ENCODE data around the gene RAI14. TPM values are rescaled to one million over a fixed set of nuclear protein-coding genes. Genes with fewer than 3 reads are reported as not detected.

The RAI14 gene
- total RNA-seq, 1 donor from 2014 or later, result 307 TPM

DNA sequence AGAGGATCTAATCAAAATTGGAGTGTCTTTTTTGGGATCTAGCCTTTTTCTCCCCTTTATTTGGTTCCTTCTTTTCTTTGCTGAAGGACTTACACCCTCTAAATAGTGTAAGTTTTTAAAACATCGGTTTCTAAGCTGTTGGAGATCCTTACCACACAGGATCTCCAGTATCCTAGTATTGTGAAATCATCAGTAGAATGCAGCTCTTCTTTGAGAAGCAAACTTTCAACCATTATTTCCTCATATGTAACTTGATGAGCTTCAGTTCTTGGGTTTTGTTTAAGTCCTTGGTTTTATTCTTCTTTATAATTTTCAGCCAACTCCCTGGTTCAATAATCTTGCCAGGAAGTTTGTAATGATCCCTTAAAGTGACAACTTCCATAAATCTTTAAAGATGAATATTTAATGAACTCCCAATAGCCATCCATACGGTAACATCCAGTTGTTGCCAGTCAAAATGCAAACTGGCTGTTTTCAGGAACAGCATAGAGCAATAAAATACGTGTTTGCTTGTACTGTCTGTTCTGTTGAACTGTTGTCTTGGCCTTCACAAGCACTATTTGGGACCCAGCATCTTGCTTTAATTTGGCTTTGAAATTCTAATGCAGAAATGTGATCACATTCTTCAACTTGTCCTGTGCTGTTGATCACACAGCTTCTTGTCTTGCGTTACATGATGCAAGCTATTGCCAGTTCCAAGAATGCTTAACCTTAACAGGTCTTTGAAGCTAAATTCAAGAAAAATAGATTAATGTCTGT is 148.0 kb downstream of the RAI14 start:
- Mint-ChIP-seq H3K9me3 (ENCODE audit: unreplicated experiment) (no peaks in the 10 kb centered on the region), H3K27ac (ENCODE audit: unreplicated experiment) (no peak overlapping the region), H3K36me3 (ENCODE audit: low read depth, unreplicated experiment) (peaks cover 47% of the 10 kb centered on the region), H3K27me3 (ENCODE audit: low read depth, unreplicated experiment) (no peaks in the 10 kb centered on the region), H3K4me1 (ENCODE audit: low read depth, unreplicated experiment) (no peaks in the 10 kb centered on the region), H3K4me3 (ENCODE audit: unreplicated experiment) (no peak overlapping the region)
- H3K27ac ChIP-seq (ENCODE audit: low read depth, low read length), result no peak overlapping the region
- TF ChIP-seq, protein P1, sequence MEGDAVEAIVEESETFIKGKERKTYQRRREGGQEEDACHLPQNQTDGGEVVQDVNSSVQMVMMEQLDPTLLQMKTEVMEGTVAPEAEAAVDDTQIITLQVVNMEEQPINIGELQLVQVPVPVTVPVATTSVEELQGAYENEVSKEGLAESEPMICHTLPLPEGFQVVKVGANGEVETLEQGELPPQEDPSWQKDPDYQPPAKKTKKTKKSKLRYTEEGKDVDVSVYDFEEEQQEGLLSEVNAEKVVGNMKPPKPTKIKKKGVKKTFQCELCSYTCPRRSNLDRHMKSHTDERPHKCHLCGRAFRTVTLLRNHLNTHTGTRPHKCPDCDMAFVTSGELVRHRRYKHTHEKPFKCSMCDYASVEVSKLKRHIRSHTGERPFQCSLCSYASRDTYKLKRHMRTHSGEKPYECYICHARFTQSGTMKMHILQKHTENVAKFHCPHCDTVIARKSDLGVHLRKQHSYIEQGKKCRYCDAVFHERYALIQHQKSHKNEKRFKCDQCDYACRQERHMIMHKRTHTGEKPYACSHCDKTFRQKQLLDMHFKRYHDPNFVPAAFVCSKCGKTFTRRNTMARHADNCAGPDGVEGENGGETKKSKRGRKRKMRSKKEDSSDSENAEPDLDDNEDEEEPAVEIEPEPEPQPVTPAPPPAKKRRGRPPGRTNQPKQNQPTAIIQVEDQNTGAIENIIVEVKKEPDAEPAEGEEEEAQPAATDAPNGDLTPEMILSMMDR (IDR thresholded peaks at IDR 0.05; ENCODE audit: insufficient read depth, low read depth, low read length), result no peak
- no peak for TF ChIP-seq EZH2 (IDR thresholded peaks at IDR 0.05; ENCODE audit: insufficient read depth, low read length)
- no peak overlapping the region for H3K4me3 ChIP-seq (ENCODE audit: insufficient read depth, low read depth, low read length)
- H3K27me3 ChIP-seq (ENCODE audit: insufficient read depth, low read length), result no peaks in the 10 kb centered on the region
- H3K79me2 ChIP-seq (ENCODE audit: insufficient read depth, low read length), result peaks cover 21% of the 10 kb centered on the region
- no peak overlapping the region for H3K4me2 ChIP-seq (ENCODE audit: low read length)
- DNase-seq (ENCODE audit: low read depth), result no peak
- H3K4me1 ChIP-seq (ENCODE audit: insufficient read depth, low read length), result no peaks in the 10 kb centered on the region
- H4K20me1 ChIP-seq (ENCODE audit: insufficient read depth, low read length), result peaks cover 14% of the 10 kb centered on the region
- H3K9ac ChIP-seq (ENCODE audit: low read length), result no peak overlapping the region
- FAIRE-seq, result peak; percentile 17
- H2AFZ ChIP-seq (ENCODE audit: low read depth, low read length), result no peak overlapping the region
- H3K9me3 ChIP-seq (ENCODE audit: insufficient read depth, low read depth, low read length), result no peaks in the 10 kb centered on the region
- H3K36me3 ChIP-seq (ENCODE audit: insufficient read depth, low read length), result peaks cover 67% of the 10 kb centered on the region

DNA sequence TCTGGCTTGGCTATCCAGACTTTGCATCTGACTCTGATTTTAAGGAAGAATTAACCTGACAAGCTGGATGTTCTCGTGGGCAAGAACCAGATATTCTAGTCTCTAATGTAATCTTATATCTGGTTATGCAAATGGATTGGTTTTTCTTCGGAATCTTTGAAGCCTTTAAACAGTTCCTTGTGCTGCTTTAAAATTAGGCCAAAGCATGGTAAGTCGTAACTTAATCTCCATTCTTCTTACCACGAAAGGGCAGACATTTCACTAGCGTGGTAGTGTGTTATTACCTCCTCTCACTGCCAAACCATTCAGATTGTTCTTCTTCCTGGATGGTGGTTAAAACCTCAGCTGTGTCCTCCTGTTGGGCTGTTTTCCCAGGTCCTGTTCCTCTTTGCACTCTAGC is 148.8 kb downstream of the RAI14 start:
- Mint-ChIP-seq H3K27ac (ENCODE audit: unreplicated experiment) (no peak overlapping the region), H3K4me3 (ENCODE audit: unreplicated experiment) (no peak overlapping the region), H3K9me3 (ENCODE audit: unreplicated experiment) (no peaks in the 10 kb centered on the region), H3K36me3 (ENCODE audit: low read depth, unreplicated experiment) (peaks cover 47% of the 10 kb centered on the region), H3K4me1 (ENCODE audit: low read depth, unreplicated experiment) (no peaks in the 10 kb centered on the region), H3K27me3 (ENCODE audit: low read depth, unreplicated experiment) (no peaks in the 10 kb centered on the region)
- no peak for TF ChIP-seq EZH2 (IDR thresholded peaks at IDR 0.05; ENCODE audit: insufficient read depth, low read length)
- TF ChIP-seq, protein P1 (IDR thresholded peaks at IDR 0.05; ENCODE audit: insufficient read depth, low read depth, low read length), result no peak
- Histone ChIP-seq H3K9me3 (ENCODE audit: insufficient read depth, low read depth, low read length) (no peaks in the 10 kb centered on the region), H3K27ac (ENCODE audit: low read depth, low read length) (no peak overlapping the region), H3K9ac (ENCODE audit: low read length) (no peak overlapping the region), H4K20me1 (ENCODE audit: insufficient read depth, low read length) (peaks cover 14% of the 10 kb centered on the region), H2AFZ (ENCODE audit: low read depth, low read length) (no peak overlapping the region), H3K27me3 (ENCODE audit: insufficient read depth, low read length) (no peaks in the 10 kb centered on the region), H3K4me2 (ENCODE audit: low read length) (no peak overlapping the region), H3K79me2 (ENCODE audit: insufficient read depth, low read length) (peaks cover 21% of the 10 kb centered on the region), H3K4me3 (ENCODE audit: insufficient read depth, low read depth, low read length) (no peak overlapping the region), H3K36me3 (ENCODE audit: insufficient read depth, low read length) (peaks cover 65% of the 10 kb centered on the region), H3K4me1 (ENCODE audit: insufficient read depth, low read length) (no peaks in the 10 kb centered on the region)
- DNase-seq (ENCODE audit: low read depth) (peak; percentile 68), FAIRE-seq (no peak)

DNA sequence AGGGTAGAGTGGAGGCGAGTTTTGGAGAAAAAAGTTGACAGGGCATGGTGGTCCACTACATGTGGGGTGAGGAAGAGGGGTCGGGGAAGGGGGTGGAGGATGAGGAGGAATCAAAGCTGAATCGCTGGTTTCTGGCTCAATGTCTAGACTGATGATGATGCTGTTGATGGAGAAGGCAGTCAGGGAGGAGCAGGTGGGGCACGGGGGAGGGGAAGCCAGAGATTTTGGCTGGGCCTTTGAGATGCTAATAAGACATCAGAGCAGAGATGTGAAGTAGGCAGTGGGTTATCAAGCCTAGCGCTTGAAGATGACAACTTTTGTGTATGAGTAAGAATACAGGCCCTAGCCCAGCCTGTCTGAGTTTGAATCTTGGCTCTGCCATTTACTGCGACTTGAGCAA is 150.4 kb downstream of the RAI14 start:
- H3K4me3 ChIP-seq (ENCODE audit: insufficient read depth, low read depth, low read length), result no peak overlapping the region
- no peak overlapping the region for H3K9ac ChIP-seq (ENCODE audit: low read length)
- Mint-ChIP-seq H3K9me3 (ENCODE audit: unreplicated experiment) (no peaks in the 10 kb centered on the region), H3K27ac (ENCODE audit: unreplicated experiment) (no peak overlapping the region), H3K4me3 (ENCODE audit: unreplicated experiment) (no peak overlapping the region), H3K4me1 (ENCODE audit: low read depth, unreplicated experiment) (no peaks in the 10 kb centered on the region), H3K36me3 (ENCODE audit: low read depth, unreplicated experiment) (peaks cover 38% of the 10 kb centered on the region), H3K27me3 (ENCODE audit: low read depth, unreplicated experiment) (no peaks in the 10 kb centered on the region)
- H3K27me3 ChIP-seq (ENCODE audit: insufficient read depth, low read length), result no peaks in the 10 kb centered on the region
- no peak overlapping the region for H2AFZ ChIP-seq (ENCODE audit: low read depth, low read length)
- H3K9me3 ChIP-seq (ENCODE audit: insufficient read depth, low read depth, low read length), result no peaks in the 10 kb centered on the region
- no peak overlapping the region for H3K4me2 ChIP-seq (ENCODE audit: low read length)
- peaks cover 14% of the 10 kb centered on the region for H4K20me1 ChIP-seq (ENCODE audit: insufficient read depth, low read length)
- DNase-seq (ENCODE audit: low read depth) (no peak), FAIRE-seq (no peak)
- TF ChIP-seq, protein P1 (IDR thresholded peaks at IDR 0.05; ENCODE audit: insufficient read depth, low read depth, low read length), result no peak
- TF ChIP-seq EZH2 (IDR thresholded peaks at IDR 0.05; ENCODE audit: insufficient read depth, low read length), result no peak
- H3K4me1 ChIP-seq (ENCODE audit: insufficient read depth, low read length), result peaks cover 8% of the 10 kb centered on the region
- peaks cover 57% of the 10 kb centered on the region for H3K36me3 ChIP-seq (ENCODE audit: insufficient read depth, low read length)
- peaks cover 21% of the 10 kb centered on the region for H3K79me2 ChIP-seq (ENCODE audit: insufficient read depth, low read length)
- H3K27ac ChIP-seq (ENCODE audit: low read depth, low read length), result no peak overlapping the region

Measured in astrocyte (in vitro differentiated cells and primary cell).